ENCODE measurements around the gene PMM1. TPM values are rescaled to one million over a fixed set of nuclear protein-coding genes. Genes with fewer than 3 reads are reported as not detected.
A peak's percentile ranks its signal among the peaks of the same experiment; 100 is the strongest.

Gene PMM1
- total and polyA plus RNA-seq, 2 of the 13 experiments (the other 11 are each of a cell fraction or from before 2014, with no cell fraction given), result 17.8 to 95.6 TPM

GRCh38 chr22:41589391-41590241, at the start of gene PMM1 (continued):
- TF ChIP-seq CCAR2 (optimal IDR thresholded peaks at IDR 0.05; ENCODE audit: low read depth, low read length), result no peak
- no peak for TF ChIP-seq TOE1 (CRISPR knock-in tag; IDR thresholded peaks at IDR 0.05)
- no peak for TF ChIP-seq CBFB (CRISPR knock-in tag; IDR thresholded peaks at IDR 0.05)
- TF ChIP-seq KDM6A (CRISPR knock-in tag; IDR thresholded peaks at IDR 0.05; ENCODE audit: low read depth), result no peak
- TF ChIP-seq ZNF337 (CRISPR knock-in tag; IDR thresholded peaks at IDR 0.05; ENCODE audit: borderline replicate concordance, low read depth), result 0 out of 2 replicates have a peak, but pooled peaks have one; percentile 65
- peak; percentile 20; the same call in 1 of the 2 replicates for TF ChIP-seq ZNF280B (CRISPR knock-in tag; IDR thresholded peaks at IDR 0.05; ENCODE audit: borderline replicate concordance)
- TF ChIP-seq FOXO1 (CRISPR knock-in tag; IDR thresholded peaks at IDR 0.05), result peak; percentile 36; the same call in 1 of the 2 replicates
- peak; percentile 77; the same call in 1 of the 2 replicates for TF ChIP-seq ZNF605 (CRISPR knock-in tag; IDR thresholded peaks at IDR 0.05)
- no peak for TF ChIP-seq NR2F2 (IDR thresholded peaks at IDR 0.05; ENCODE audit: borderline replicate concordance, low read depth)
- TF ChIP-seq LCORL (IDR thresholded peaks at IDR 0.05), result no peak
- TF ChIP-seq LCORL (CRISPR knock-in tag; IDR thresholded peaks at IDR 0.05), result peak; percentile 45
- TF ChIP-seq ZNF326 (CRISPR knock-in tag; IDR thresholded peaks at IDR 0.05; ENCODE audit: borderline replicate concordance), result 0 out of 2 replicates have a peak, but pooled peaks have one; percentile 51
- TF ChIP-seq, protein P1, sequence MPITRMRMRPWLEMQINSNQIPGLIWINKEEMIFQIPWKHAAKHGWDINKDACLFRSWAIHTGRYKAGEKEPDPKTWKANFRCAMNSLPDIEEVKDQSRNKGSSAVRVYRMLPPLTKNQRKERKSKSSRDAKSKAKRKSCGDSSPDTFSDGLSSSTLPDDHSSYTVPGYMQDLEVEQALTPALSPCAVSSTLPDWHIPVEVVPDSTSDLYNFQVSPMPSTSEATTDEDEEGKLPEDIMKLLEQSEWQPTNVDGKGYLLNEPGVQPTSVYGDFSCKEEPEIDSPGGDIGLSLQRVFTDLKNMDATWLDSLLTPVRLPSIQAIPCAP (CRISPR knock-in tag; IDR thresholded peaks at IDR 0.05; ENCODE audit: low read depth), result no peak
- TF ChIP-seq, protein P2, sequence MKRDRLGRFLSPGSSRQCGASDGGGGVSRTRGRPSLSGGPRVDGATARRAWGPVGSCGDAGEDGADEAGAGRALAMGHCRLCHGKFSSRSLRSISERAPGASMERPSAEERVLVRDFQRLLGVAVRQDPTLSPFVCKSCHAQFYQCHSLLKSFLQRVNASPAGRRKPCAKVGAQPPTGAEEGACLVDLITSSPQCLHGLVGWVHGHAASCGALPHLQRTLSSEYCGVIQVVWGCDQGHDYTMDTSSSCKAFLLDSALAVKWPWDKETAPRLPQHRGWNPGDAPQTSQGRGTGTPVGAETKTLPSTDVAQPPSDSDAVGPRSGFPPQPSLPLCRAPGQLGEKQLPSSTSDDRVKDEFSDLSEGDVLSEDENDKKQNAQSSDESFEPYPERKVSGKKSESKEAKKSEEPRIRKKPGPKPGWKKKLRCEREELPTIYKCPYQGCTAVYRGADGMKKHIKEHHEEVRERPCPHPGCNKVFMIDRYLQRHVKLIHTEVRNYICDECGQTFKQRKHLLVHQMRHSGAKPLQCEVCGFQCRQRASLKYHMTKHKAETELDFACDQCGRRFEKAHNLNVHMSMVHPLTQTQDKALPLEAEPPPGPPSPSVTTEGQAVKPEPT (CRISPR knock-in tag; IDR thresholded peaks at IDR 0.05; ENCODE audit: low read depth), result peak; percentile 30
- peak; percentile 16; the same call in 1 of the 2 replicates for TF ChIP-seq ZNF205 (CRISPR knock-in tag; IDR thresholded peaks at IDR 0.05)
- peak; percentile 47 to 71 for TF ChIP-seq MAFK (conservative IDR thresholded peaks at IDR 0.05 in 1 of 2, IDR thresholded peaks at IDR 0.05 in 1 of 2; ENCODE audit: low read length in 2 of 2)
- peak; percentile 18; the same call in 1 of the 2 replicates for TF ChIP-seq ZNF292 (CRISPR knock-in tag; IDR thresholded peaks at IDR 0.05; ENCODE audit: borderline replicate concordance, low read depth)
- TF ChIP-seq ZNF101 (CRISPR knock-in tag; IDR thresholded peaks at IDR 0.05; ENCODE audit: borderline replicate concordance, low read depth), result no peak
- no peak for TF ChIP-seq ARNT (IDR thresholded peaks at IDR 0.05)
- TF ChIP-seq, protein P3, sequence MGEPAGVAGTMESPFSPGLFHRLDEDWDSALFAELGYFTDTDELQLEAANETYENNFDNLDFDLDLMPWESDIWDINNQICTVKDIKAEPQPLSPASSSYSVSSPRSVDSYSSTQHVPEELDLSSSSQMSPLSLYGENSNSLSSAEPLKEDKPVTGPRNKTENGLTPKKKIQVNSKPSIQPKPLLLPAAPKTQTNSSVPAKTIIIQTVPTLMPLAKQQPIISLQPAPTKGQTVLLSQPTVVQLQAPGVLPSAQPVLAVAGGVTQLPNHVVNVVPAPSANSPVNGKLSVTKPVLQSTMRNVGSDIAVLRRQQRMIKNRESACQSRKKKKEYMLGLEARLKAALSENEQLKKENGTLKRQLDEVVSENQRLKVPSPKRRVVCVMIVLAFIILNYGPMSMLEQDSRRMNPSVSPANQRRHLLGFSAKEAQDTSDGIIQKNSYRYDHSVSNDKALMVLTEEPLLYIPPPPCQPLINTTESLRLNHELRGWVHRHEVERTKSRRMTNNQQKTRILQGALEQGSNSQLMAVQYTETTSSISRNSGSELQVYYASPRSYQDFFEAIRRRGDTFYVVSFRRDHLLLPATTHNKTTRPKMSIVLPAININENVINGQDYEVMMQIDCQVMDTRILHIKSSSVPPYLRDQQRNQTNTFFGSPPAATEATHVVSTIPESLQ (CRISPR knock-in tag; conservative IDR thresholded peaks at IDR 0.05), result no peak
- TF ChIP-seq ZBTB39 (CRISPR knock-in tag; IDR thresholded peaks at IDR 0.05), result 0 out of 2 replicates have a peak, but pooled peaks have one; percentile 12

Measured in HepG2 (cell line).